Activated naive CD4-positive, alpha-beta T cell treated with anti-CD3 and anti-CD28 coated beads, Interleukin-2, amount 50 U/mL, for 24 hours (primary cell): ENCODE measurements around the gene PIK3R5.

ENCODE experiments used
- H3K27ac Mint-ChIP-seq: one replicate; pipeline ENCODE4 v1.8.0; 2021; ENCODE audit warnings: mild to moderate bottlenecking, mixed read lengths
- H3K27me3 Mint-ChIP-seq: one replicate; pipeline ENCODE4 v1.8.0; 2021; ENCODE audit warnings: mixed read lengths
- H3K36me3 Mint-ChIP-seq: one replicate; pipeline ENCODE4 v1.8.0; 2021; ENCODE audit warnings: mixed read lengths
- H3K4me1 Mint-ChIP-seq: one replicate; pipeline ENCODE4 v1.8.0; 2021; ENCODE audit warnings: mixed read lengths
- H3K4me3 Mint-ChIP-seq: one replicate; pipeline ENCODE4 v1.8.0; 2021; ENCODE audit warnings: mild to moderate bottlenecking, mixed read lengths
- H3K9me3 Mint-ChIP-seq: one replicate; pipeline ENCODE4 v1.8.0; 2021; ENCODE audit warnings: mixed read lengths

Gene PIK3R5

GRCh38 chr17:8965394-8966168 is at the start of gene PIK3R5:
Gene PIK3R5 (minus strand): TSS chr17:8965707. CDS start chr17:8911494, 54,213 bp downstream.
- Mint-ChIP-seq H3K36me3 (peaks cover 17% of the 10 kb centered on the region), H3K9me3 (peaks cover 17% of the 10 kb centered on the region), H3K27ac (peak within 1 kb of the TSS; percentile 97), H3K4me3 (peak within 1 kb of the TSS; percentile 88), H3K4me1 (peaks cover 48% of the 10 kb centered on the region), H3K27me3 (no peaks in the 10 kb centered on the region)

GRCh38 chr17:9011001-9011400 is 45.5 kb upstream of the PIK3R5 start:
- H3K36me3 Mint-ChIP-seq = peaks cover 2% of the 10 kb centered on the region
- H3K9me3 Mint-ChIP-seq = no peaks in the 10 kb centered on the region
- H3K4me3 Mint-ChIP-seq = no peak overlapping the region
- H3K27ac Mint-ChIP-seq = no peak overlapping the region
- no peaks in the 10 kb centered on the region for H3K4me1 Mint-ChIP-seq
- H3K27me3 Mint-ChIP-seq = peaks cover 33% of the 10 kb centered on the region

GRCh38 chr17:9009737-9010136 is 44.2 kb upstream of the PIK3R5 start:
- Mint-ChIP-seq H3K36me3 (peaks cover 4% of the 10 kb centered on the region), H3K27ac (no peak overlapping the region), H3K27me3 (peaks cover 42% of the 10 kb centered on the region), H3K4me3 (no peak overlapping the region), H3K9me3 (no peaks in the 10 kb centered on the region), H3K4me1 (peaks cover 4% of the 10 kb centered on the region)

- no peak overlapping the region for H3K27ac Mint-ChIP-seq
Observed at GRCh38 chr17:9009096-9009495, 43.6 kb upstream of the PIK3R5 start.

GRCh38 chr17:9007052-9007714 is 41.7 kb upstream of the PIK3R5 start:
- H3K9me3 Mint-ChIP-seq = no peaks in the 10 kb centered on the region
- H3K4me1 Mint-ChIP-seq = peaks cover 11% of the 10 kb centered on the region
- peak overlapping the region; percentile 36 for H3K27ac Mint-ChIP-seq
- peaks cover 4% of the 10 kb centered on the region for H3K36me3 Mint-ChIP-seq
- peaks cover 40% of the 10 kb centered on the region for H3K27me3 Mint-ChIP-seq
- H3K4me3 Mint-ChIP-seq = no peak overlapping the region

More at GRCh38 chr17:9009096-9009495, 43.6 kb upstream of the PIK3R5 start:
- peaks cover 7% of the 10 kb centered on the region for H3K4me1 Mint-ChIP-seq
- H3K9me3 Mint-ChIP-seq = no peaks in the 10 kb centered on the region
- H3K4me3 Mint-ChIP-seq = no peak overlapping the region
- peaks cover 4% of the 10 kb centered on the region for H3K36me3 Mint-ChIP-seq
- peaks cover 44% of the 10 kb centered on the region for H3K27me3 Mint-ChIP-seq

GRCh38 chr17:9006175-9006767 is 40.8 kb upstream of the PIK3R5 start:
- peak overlapping the region; percentile 6 for H3K27ac Mint-ChIP-seq
- H3K27me3 Mint-ChIP-seq = peaks cover 46% of the 10 kb centered on the region
- no peak overlapping the region for H3K4me3 Mint-ChIP-seq
- H3K36me3 Mint-ChIP-seq = peaks cover 4% of the 10 kb centered on the region
- H3K9me3 Mint-ChIP-seq = no peaks in the 10 kb centered on the region
- H3K4me1 Mint-ChIP-seq = peaks cover 11% of the 10 kb centered on the region

GRCh38 chr17:9004961-9005285 is 39.4 kb upstream of the PIK3R5 start:
- peaks cover 4% of the 10 kb centered on the region for H3K36me3 Mint-ChIP-seq
- peak overlapping the region; percentile 70 for H3K4me3 Mint-ChIP-seq
- peaks cover 11% of the 10 kb centered on the region for H3K4me1 Mint-ChIP-seq
- H3K9me3 Mint-ChIP-seq = no peaks in the 10 kb centered on the region
- H3K27me3 Mint-ChIP-seq = peaks cover 51% of the 10 kb centered on the region
- no peak overlapping the region for H3K27ac Mint-ChIP-seq

GRCh38 chr17:9004132-9004960 is 38.8 kb upstream of the PIK3R5 start:
- Mint-ChIP-seq H3K9me3 (no peaks in the 10 kb centered on the region), H3K27ac (no peak overlapping the region), H3K36me3 (peaks cover 4% of the 10 kb centered on the region), H3K27me3 (peaks cover 51% of the 10 kb centered on the region), H3K4me3 (peak overlapping the region; percentile 44), H3K4me1 (peaks cover 11% of the 10 kb centered on the region)

- Mint-ChIP-seq H3K4me3 (peak overlapping the region; percentile 44), H3K36me3 (peaks cover 4% of the 10 kb centered on the region), H3K4me1 (peaks cover 11% of the 10 kb centered on the region), H3K9me3 (no peaks in the 10 kb centered on the region), H3K27me3 (peaks cover 50% of the 10 kb centered on the region), H3K27ac (no peak overlapping the region)
Observed at GRCh38 chr17:9003355-9004131, 38.0 kb upstream of the PIK3R5 start.

- Mint-ChIP-seq H3K27ac (no peak overlapping the region), H3K4me1 (peaks cover 11% of the 10 kb centered on the region), H3K4me3 (peak overlapping the region; percentile 42), H3K36me3 (peaks cover 4% of the 10 kb centered on the region), H3K27me3 (peaks cover 52% of the 10 kb centered on the region), H3K9me3 (no peaks in the 10 kb centered on the region)
Observed at GRCh38 chr17:9002606-9003354, 37.3 kb upstream of the PIK3R5 start.

- H3K27me3 Mint-ChIP-seq = peaks cover 48% of the 10 kb centered on the region
- H3K9me3 Mint-ChIP-seq = no peaks in the 10 kb centered on the region
- H3K4me3 Mint-ChIP-seq = peak overlapping the region; percentile 42
- peaks cover 11% of the 10 kb centered on the region for H3K4me1 Mint-ChIP-seq
- H3K27ac Mint-ChIP-seq = no peak overlapping the region
- peaks cover 4% of the 10 kb centered on the region for H3K36me3 Mint-ChIP-seq
Observed at GRCh38 chr17:9002227-9002605, 36.7 kb upstream of the PIK3R5 start.

- Mint-ChIP-seq H3K27me3 (peaks cover 42% of the 10 kb centered on the region), H3K4me1 (peaks cover 11% of the 10 kb centered on the region), H3K36me3 (peaks cover 4% of the 10 kb centered on the region), H3K27ac (no peak overlapping the region), H3K4me3 (peak overlapping the region; percentile 3), H3K9me3 (no peaks in the 10 kb centered on the region)
Observed at GRCh38 chr17:9001559-9001958, 36.1 kb upstream of the PIK3R5 start.

- Mint-ChIP-seq H3K36me3 (no peaks in the 10 kb centered on the region), H3K9me3 (no peaks in the 10 kb centered on the region), H3K27me3 (peaks cover 24% of the 10 kb centered on the region), H3K4me3 (no peak overlapping the region), H3K4me1 (peaks cover 11% of the 10 kb centered on the region), H3K27ac (no peak overlapping the region)
Observed at GRCh38 chr17:8997994-8998628, 32.6 kb upstream of the PIK3R5 start.

- no peak overlapping the region for H3K4me3 Mint-ChIP-seq
- no peaks in the 10 kb centered on the region for H3K36me3 Mint-ChIP-seq
- peaks cover 13% of the 10 kb centered on the region for H3K27me3 Mint-ChIP-seq
- H3K27ac Mint-ChIP-seq = no peak overlapping the region
- H3K9me3 Mint-ChIP-seq = no peaks in the 10 kb centered on the region
- H3K4me1 Mint-ChIP-seq = peaks cover 12% of the 10 kb centered on the region
Observed at GRCh38 chr17:8995711-8996110, 30.2 kb upstream of the PIK3R5 start.
